HL-60 (cell line): ENCODE measurements around the gene SLC49A3.

ENCODE experiments used
- DNase-seq, 2 experiments: peaks; one replicate each; pipeline ENCODE4 v3.0.0-alpha.2; 2010 to 2020; ENCODE audit warnings: low read depth in 1 of 2, low spot score in 1 of 2
- H3K27ac ChIP-seq: fragments of 250-450 bp; sonication (Bioruptor Pico); replicated peaks from 2 replicates; pipeline ENCODE4 v1.5.1; 2020; ENCODE audit warnings: mild to moderate bottlenecking, moderate library complexity
- H3K27me3 ChIP-seq: fragments of 250-450 bp; sonication (Bioruptor Pico); 2 replicates; pipeline ENCODE4 v1.5.1; 2021; ENCODE audit warnings: mild to moderate bottlenecking, moderate library complexity; ENCODE audit not compliant: insufficient read depth, poor library complexity, severe bottlenecking
- H3K4me3 ChIP-seq: replicated peaks from 2 replicates; pipeline ENCODE4 v1.5.1; 2011; ENCODE audit warnings: mild to moderate bottlenecking, control low read depth, low read length; ENCODE audit not compliant: insufficient read depth
- CTCF ChIP-seq: IDR thresholded peaks from one replicate; pipeline ENCODE4 v1.5.1; 2011; ENCODE audit warnings: low read length, control low read depth, inconsistent platforms; ENCODE audit not compliant: insufficient read depth
- GABPA ChIP-seq: IDR thresholded peaks from 2 replicates; pipeline ENCODE4 v1.6.1; 2012; ENCODE audit warnings: low read depth
- POLR2AphosphoS5 ChIP-seq: IDR thresholded peaks from 2 replicates; pipeline ENCODE4 v1.6.1; 2012; ENCODE audit warnings: low read depth
- REST ChIP-seq: IDR thresholded peaks from 2 replicates; pipeline ENCODE4 v1.6.1; 2012; ENCODE audit warnings: low read depth; ENCODE audit not compliant: insufficient replicate concordance
- SPI1 ChIP-seq: IDR thresholded peaks from 2 replicates; pipeline ENCODE4 v1.6.1; 2012; ENCODE audit warnings: low read depth, mild to moderate bottlenecking, borderline replicate concordance

SLC49A3 gene

GRCh38 chr4:684623-685327 lies 4.2 kb downstream of the SLC49A3 start:
- H3K4me3 ChIP-seq = no peak overlapping the region
- H3K27ac ChIP-seq = no peak overlapping the region
- H3K27me3 ChIP-seq = peaks cover 6% of the 10 kb centered on the region
- TF ChIP-seq CTCF (no peak), REST (no peak), GABPA (no peak), SPI1 (no peak), POLR2AphosphoS5 (no peak)
- no peak for DNase-seq

GRCh38 chr4:683982-684622 lies 4.8 kb downstream of the SLC49A3 start:
- TF ChIP-seq CTCF = peak; percentile 58
- TF ChIP-seq POLR2AphosphoS5 = no peak
- H3K4me3 ChIP-seq = no peak overlapping the region
- peak in 1 of 2 experiments; percentile 27 for DNase-seq
- no peak overlapping the region for H3K27ac ChIP-seq
- peaks cover 6% of the 10 kb centered on the region for H3K27me3 ChIP-seq

- H3K27ac ChIP-seq = no peak overlapping the region
Observed at GRCh38 chr4:683247-683897, 5.6 kb downstream of the SLC49A3 start.

More at GRCh38 chr4:683247-683897, 5.6 kb downstream of the SLC49A3 start:
- DNase-seq = no peak
- Histone ChIP-seq H3K27me3 (peaks cover 3% of the 10 kb centered on the region), H3K4me3 (no peak overlapping the region)
- no peak for TF ChIP-seq CTCF
- no peak for TF ChIP-seq GABPA
- TF ChIP-seq REST = no peak
